Right ventricle myocardium superior (tissue), 1 donor: ENCODE measurements around the gene TXNRD3. TPM values are rescaled to one million over a fixed set of nuclear protein-coding genes. Genes with fewer than 3 reads are reported as not detected.
"Not testable (repeated sequence)": the region's sequence is repeated elsewhere in the genome, so short reads cannot be mapped to it uniquely, and the experiment has no call there.

ENCODE experiments used
- ATAC-seq: fragments of 200-7000 bp; cut with Tn5 transposase; one replicate; pipeline ENCODE4 v1.9.1; 2020; ENCODE audit warnings: mild to moderate bottlenecking; ENCODE audit not compliant: poor library complexity
- DNase-seq: peaks from one replicate; pipeline ENCODE4 v3.0.0-alpha.2; 2020
- intact Hi-C: fragments of 100-400 bp; cut with DNase I; formaldehyde crosslinking; loops from one replicate; pipeline ENCODE4 v1.11.2; 2022
- total RNA-seq: library from RNA; stranded (reverse); fragmentation: NEBNext Ultra II Directional; extraction: Animal tissue kit (Norgen Biotek cat#: 25700); gene quantifications from one replicate; pipeline ENCODE4 v1.2.1, GENCODE V29; 2021
- donor health status: DM: no; HTN: yes; CAD: no; lungs with severe emphysema.

Gene TXNRD3
- total RNA-seq, 1 donor from 2014 or later, result 5.4 TPM

- no peak for DNase-seq
- intact Hi-C loops, result no loop called here
- ATAC-seq, result no peak
Observed at GRCh38 chr3:126659915-126660886, 5.3 kb upstream of the TXNRD3 start.

DNA sequence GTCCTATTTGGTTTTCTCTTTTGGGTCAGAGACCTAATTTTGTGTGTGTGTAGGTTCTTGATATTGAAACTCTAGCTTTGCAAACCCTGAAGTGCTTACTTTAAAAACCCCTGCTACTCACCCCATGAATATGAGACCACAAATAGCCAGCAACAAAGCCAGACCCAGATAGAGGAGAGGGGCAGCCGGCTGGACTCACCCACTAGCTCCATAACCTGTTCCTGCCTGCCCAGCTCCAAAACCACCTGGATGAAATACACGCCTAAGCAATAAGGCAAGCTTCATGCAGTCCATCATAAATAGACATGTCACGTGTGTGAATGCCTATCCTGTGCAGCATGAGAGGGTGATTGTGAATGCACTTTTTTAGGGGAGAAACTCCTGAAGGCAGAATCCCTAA, 3.7 kb upstream of the TXNRD3 start:
- ATAC-seq, result no peak
- DNase-seq, result no peak
- intact Hi-C loops, result no loop called here

DNA sequence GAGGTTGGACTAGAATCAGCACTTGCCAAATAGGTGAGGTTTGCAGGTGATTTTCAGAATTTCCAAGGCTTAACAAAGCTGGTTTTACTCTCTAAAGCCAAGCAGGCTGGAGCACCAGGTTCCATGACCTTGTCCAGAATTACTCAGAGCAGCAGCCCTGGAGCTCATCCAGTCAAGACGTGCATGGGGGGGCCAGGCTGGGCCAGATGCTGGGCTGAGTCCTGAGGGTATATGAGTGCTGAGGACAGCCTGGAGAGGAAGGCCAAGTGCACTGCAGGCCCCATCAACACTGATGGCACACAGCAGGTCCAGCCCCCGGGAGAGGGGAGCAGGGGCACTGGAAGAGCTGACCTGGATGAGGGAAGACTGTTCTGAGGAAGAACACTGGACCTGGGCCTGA, 3.0 kb upstream of the TXNRD3 start:
- no peak for DNase-seq
- intact Hi-C loops, result no loop called here
- ATAC-seq, result no peak

DNA sequence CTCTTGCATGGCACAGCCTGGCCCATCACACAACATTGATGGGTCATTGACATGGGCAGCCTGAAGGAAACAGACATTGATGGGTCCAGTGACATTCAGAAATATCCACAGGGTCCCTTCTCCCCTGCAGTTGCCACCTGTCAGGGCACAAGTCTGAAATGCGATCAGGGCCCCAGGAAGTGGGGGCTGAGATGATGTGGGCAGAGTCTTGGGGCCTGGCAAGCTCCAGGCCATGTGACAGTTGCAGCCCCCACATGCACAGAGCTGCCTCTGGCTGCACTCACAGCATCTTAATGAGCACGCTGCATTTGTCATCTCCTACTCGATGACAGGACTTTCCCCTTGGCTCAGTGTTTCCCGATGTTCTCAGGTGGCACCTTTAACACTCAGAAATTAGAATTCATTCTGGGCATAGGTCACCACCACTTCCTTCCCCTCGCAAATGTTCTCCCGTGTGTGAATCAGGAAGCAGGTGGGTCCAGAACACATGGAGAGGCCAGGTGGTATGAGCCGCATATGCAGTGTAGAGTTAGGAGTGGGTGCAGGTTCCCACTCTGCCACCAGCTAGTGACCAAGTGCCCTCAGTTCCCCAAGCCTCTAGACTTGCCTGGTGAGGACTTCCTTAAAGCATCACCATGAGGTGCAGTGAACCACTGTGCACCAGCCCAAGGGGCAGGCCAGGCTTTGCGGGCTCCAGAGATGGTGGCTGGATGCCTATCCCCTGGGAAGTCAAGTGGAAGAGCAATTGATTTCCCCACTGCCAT, 1.6 kb upstream of the TXNRD3 start:
- no peak for DNase-seq
- intact Hi-C loops, result no loop called here
- ATAC-seq, result no peak

DNA sequence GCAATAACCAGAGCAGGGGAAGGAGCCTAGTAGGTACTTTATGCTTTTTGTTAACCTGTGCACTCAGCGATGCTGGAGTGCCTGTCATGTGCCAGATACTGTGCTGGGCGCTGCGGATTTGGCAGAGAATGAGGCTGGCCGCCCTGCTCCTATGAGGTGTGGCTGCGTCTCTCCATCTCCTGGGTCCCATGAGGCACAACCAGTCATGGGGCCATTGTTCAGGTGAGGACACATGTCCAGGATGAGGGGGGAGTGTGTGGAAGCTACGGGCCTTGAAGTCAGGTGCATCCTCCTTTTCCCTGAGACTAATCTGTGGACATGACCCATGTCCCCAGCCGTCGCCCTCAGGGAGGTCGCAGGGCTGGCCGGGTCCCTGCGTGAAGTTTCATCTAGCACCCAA, 963 bp upstream of the TXNRD3 start:
- ATAC-seq, result no peak
- intact Hi-C loops, result no loop called here
- no peak for DNase-seq

DNA sequence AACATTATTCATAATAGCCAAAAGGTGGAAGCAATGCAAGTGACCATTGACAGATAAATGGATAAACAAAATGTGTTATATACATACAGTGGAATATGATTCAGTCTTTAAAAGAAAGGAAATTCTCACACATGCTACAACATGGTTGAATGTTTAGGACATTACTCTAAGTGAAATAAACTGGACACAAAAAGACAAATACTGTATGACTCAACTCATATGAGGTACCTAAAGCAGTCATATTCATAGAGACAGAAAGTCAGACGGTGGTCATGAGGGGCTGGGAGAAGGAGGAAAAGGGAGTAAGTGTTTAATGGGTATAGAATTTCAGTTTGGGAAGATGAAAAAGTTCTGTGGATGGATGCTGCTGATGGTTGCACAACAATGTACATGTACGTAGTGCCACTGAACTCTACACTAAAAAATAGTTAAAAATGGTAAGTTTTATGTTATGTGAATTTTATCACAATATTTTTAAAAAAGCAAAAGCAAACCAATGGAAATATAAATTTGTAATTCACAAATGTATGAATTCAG, 5.3 kb downstream of the TXNRD3 start:
- DNase-seq (no peak), ATAC-seq (no peak)
- intact Hi-C loops, result no loop called here

- no peak for ATAC-seq
- intact Hi-C loops, result no loop called here
- DNase-seq, result no peak
Observed at GRCh38 chr3:126646674-126647073, 8.2 kb downstream of the TXNRD3 start.

DNA sequence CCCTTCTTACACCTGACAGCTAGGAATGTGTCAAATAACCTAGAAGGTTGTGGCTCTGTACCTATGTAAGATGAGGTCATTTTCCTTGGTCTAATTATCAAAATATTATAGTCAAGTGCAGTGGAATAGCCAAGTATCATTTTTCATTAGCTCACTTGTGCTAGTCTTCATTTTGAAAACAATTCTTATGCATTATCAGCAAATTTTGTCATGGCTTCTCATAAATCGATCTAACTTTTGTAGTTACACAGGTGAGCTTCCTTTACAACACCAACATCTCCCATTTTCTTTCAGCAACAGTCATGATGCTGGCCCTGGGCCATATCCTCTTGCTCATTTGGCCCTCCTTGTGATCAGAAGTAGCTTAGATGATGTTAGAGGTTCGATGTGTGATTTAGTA, 10.3 kb downstream of the TXNRD3 start:
- intact Hi-C loops, result no loop called here
- no peak for DNase-seq
- no peak for ATAC-seq

- DNase-seq (no peak), ATAC-seq (no peak)
- intact Hi-C loops, result no loop called here
Observed at GRCh38 chr3:126638790-126639189, 16.1 kb downstream of the TXNRD3 start.

GRCh38 chr3:126636436-126636835, 18.5 kb downstream of the TXNRD3 start:
- ATAC-seq, result no peak
- DNase-seq, result no peak
- intact Hi-C loops, result no loop called here

GRCh38 chr3:126634803-126635202, 20.1 kb downstream of the TXNRD3 start:
- intact Hi-C loops, result no loop called here
- DNase-seq (no peak), ATAC-seq (no peak)

GRCh38 chr3:126630020-126630419, 24.9 kb downstream of the TXNRD3 start:
- intact Hi-C loops, result no loop called here
- DNase-seq, result no peak
- ATAC-seq, result no peak

DNA sequence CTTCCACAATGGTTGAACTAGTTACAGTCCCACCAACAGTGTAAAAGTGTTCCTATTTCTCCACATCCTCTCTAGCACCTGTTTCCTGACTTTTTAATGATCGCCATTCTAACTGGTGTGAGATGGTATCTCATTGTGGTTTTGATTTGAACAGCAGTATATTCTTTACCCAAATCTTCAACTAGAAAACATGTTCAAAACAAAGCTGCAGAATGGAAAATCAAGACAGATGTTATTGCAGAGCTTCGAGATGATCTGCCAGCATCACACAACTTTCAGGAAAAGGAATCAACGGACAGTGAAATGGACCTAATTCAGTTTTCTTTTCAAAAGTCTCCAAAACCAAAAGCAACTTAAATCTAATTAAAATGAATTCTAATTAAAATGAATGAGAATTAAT, 29.2 kb downstream of the TXNRD3 start:
- intact Hi-C loops, ATAC-seq, DNase-seq: not testable (repeated sequence)

- DNase-seq, result no peak
- no peak for ATAC-seq
- intact Hi-C loops, result no loop called here
Observed at GRCh38 chr3:126622694-126623093, 32.2 kb downstream of the TXNRD3 start.

DNA sequence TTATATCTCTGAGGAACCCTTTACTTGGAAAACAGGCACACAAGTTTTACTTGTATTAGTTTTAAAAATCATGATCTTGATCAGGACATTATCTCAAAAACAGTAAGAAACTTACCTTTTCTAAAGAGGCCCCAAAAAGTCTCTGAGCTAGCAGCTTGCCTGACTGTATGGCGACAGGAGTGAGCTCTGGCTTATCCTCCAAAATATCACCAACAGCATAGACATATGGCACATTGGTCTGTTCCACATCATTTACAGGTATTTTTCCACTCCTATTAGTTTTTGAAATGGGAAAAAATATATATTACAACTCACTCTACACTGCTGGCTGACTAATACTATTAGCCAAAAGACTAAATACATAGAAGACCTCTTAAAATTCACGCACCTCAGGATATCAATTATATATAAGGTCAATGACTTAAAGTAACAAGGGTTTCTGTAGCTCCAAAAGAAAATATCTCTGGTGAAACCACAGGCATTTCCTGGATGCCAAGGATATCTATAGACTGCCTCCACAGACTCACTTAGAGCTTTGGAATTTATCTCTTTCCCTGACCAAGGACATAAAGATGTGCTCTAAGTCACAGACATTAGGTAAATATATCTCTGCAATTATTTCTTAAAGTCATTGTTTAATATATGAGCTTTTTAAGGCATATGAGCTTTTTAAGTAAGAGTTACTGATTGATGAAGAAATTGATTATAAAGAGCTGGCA, 33.1 kb downstream of the TXNRD3 start:
- no peak for DNase-seq
- intact Hi-C loops, result no loop called here
- ATAC-seq, result no peak

- DNase-seq (peak; percentile 63), ATAC-seq (peak; percentile 99)
Observed at GRCh38 chr3:126621171-126621570, 33.8 kb downstream of the TXNRD3 start.

GRCh38 chr3:126620738-126621137, 34.2 kb downstream of the TXNRD3 start:
- peak; percentile 35 for ATAC-seq
- DNase-seq, result no peak
- intact Hi-C loops, result no loop called here

More at GRCh38 chr3:126621171-126621570, 33.8 kb downstream of the TXNRD3 start:
- intact Hi-C loops, result no loop called here

GRCh38 chr3:126618760-126619159, 36.2 kb downstream of the TXNRD3 start:
- DNase-seq, result no peak
- intact Hi-C loops, result no loop called here

GRCh38 chr3:126618021-126618420, 36.9 kb downstream of the TXNRD3 start:
- no peak for DNase-seq
- intact Hi-C loops, result no loop called here
- no peak for ATAC-seq

More at GRCh38 chr3:126618760-126619159, 36.2 kb downstream of the TXNRD3 start:
- no peak for ATAC-seq
